Fibroblast of peridontal ligament (primary cell): ENCODE data around the gene GDF11.

Source experiments
- DNase-seq: peaks from one replicate; pipeline ENCODE4 v3.0.0-alpha.2; 2010; ENCODE audit errors: extremely low read depth

The GDF11 gene

GRCh38 chr12:55707219-55707671 is 35.7 kb upstream of the GDF11 start:
- no peak for DNase-seq

- DNase-seq = no peak
These were observed 34.9 kb upstream of the GDF11 start, which contains the start of gene ITGA7 for GRCh38 chr12:55707841-55708694. Gene ITGA7, minus strand, starts transcription at chr12:55707904. Its CDS starts 222 bp downstream, at chr12:55707682.

- DNase-seq = no peak
These were observed 34.2 kb upstream of the GDF11 start for GRCh38 chr12:55708695-55709233.

- DNase-seq = no peak
These were observed 31.0 kb upstream of the GDF11 start for GRCh38 chr12:55711786-55712553.

GRCh38 chr12:55712700-55713415 is 30.1 kb upstream of the GDF11 start:
- DNase-seq = peak; percentile 40

- peak; percentile 97 for DNase-seq
These were observed 29.2 kb upstream of the GDF11 start for GRCh38 chr12:55713721-55714120.

GRCh38 chr12:55715169-55715764 is 27.7 kb upstream of the GDF11 start:
- DNase-seq = no peak

- DNase-seq = peak; percentile 87
These were observed 26.9 kb upstream of the GDF11 start, which contains the start of gene BLOC1S1 for GRCh38 chr12:55715833-55716581. Gene BLOC1S1, plus strand, starts transcription at chr12:55716046. Its CDS starts 6 bp downstream, at chr12:55716052.

- DNase-seq = no peak
These were observed 26.4 kb upstream of the GDF11 start for GRCh38 chr12:55716582-55716957.

- DNase-seq = no peak
These were observed 25.6 kb upstream of the GDF11 start for GRCh38 chr12:55717011-55718007.

GRCh38 chr12:55718015-55718414 is 24.9 kb upstream of the GDF11 start:
- no peak for DNase-seq

- DNase-seq = peak; percentile 82
These were observed 24.2 kb upstream of the GDF11 start for GRCh38 chr12:55718624-55719275.

GRCh38 chr12:55719371-55719770 is 23.6 kb upstream of the GDF11 start:
- no peak for DNase-seq

- DNase-seq = peak; percentile 94
These were observed 22.8 kb upstream of the GDF11 start, which contains the start of gene RDH5 for GRCh38 chr12:55720071-55720564. Gene RDH5, plus strand, starts transcription at chr12:55720393. Its CDS starts 792 bp downstream, at chr12:55721185.

- peak; percentile 98 for DNase-seq
These were observed 22.0 kb upstream of the GDF11 start for GRCh38 chr12:55720894-55721444.

GRCh38 chr12:55721601-55722213 is 21.2 kb upstream of the GDF11 start:
- DNase-seq = no peak

GRCh38 chr12:55722948-55723347 is 20.0 kb upstream of the GDF11 start:
- no peak for DNase-seq
